Measurements from ENCODE around the gene SPAG17.

DNA sequence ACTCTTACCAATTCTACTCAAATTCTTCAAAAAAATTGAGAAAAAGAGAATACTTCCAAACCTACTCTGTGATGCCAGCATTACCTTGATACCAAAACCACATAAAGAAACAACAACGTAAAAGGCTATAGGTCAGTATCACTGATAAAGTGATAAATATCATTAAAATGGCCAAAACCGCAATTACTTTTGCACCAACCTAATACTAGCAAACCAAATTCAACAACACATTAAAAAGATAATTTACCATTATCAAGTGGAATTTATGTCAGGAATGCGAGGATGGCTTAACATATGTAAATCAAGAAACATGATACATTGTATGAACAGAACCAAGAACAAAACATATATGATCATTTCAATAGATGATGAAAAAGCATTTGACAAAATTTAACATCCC is 7.0 kb downstream of the SPAG17 start:
- TF ChIP-seq, protein P1, sequence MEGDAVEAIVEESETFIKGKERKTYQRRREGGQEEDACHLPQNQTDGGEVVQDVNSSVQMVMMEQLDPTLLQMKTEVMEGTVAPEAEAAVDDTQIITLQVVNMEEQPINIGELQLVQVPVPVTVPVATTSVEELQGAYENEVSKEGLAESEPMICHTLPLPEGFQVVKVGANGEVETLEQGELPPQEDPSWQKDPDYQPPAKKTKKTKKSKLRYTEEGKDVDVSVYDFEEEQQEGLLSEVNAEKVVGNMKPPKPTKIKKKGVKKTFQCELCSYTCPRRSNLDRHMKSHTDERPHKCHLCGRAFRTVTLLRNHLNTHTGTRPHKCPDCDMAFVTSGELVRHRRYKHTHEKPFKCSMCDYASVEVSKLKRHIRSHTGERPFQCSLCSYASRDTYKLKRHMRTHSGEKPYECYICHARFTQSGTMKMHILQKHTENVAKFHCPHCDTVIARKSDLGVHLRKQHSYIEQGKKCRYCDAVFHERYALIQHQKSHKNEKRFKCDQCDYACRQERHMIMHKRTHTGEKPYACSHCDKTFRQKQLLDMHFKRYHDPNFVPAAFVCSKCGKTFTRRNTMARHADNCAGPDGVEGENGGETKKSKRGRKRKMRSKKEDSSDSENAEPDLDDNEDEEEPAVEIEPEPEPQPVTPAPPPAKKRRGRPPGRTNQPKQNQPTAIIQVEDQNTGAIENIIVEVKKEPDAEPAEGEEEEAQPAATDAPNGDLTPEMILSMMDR (IDR thresholded peaks at IDR 0.05; ENCODE audit: insufficient read depth, low read length, poor library complexity, severe bottlenecking): no peak
- TF ChIP-seq EZH2phosphoT487 (conservative IDR thresholded peaks at IDR 0.05; ENCODE audit: low read length): no peak
